Ishikawa (cell line): Measurements from ENCODE around the gene AIG1.

Source experiments
- CEBPB ChIP-seq: IDR thresholded peaks from 2 replicates; pipeline ENCODE4 v1.6.1; 2012
- CREB1 ChIP-seq: IDR thresholded peaks from 2 replicates; pipeline ENCODE4 v1.6.1; 2012; ENCODE audit warnings: low read depth
- EGR1 ChIP-seq: IDR thresholded peaks from 2 replicates; pipeline ENCODE4 v1.6.1; 2012
- EP300 ChIP-seq: IDR thresholded peaks from 2 replicates; pipeline ENCODE4 v1.6.1; 2012; ENCODE audit warnings: borderline replicate concordance
- FOXM1 ChIP-seq: IDR thresholded peaks from 2 replicates; pipeline ENCODE4 v1.6.1; 2012; ENCODE audit warnings: low read depth, borderline replicate concordance
- NFIC ChIP-seq: IDR thresholded peaks from 2 replicates; pipeline ENCODE4 v1.6.1; 2012
- RAD21 ChIP-seq: IDR thresholded peaks from 2 replicates; pipeline ENCODE4 v1.6.1; 2012; ENCODE audit warnings: low read depth
- TAF1 ChIP-seq: IDR thresholded peaks from 2 replicates; pipeline ENCODE4 v1.6.1; 2012; ENCODE audit warnings: low read depth, mild to moderate bottlenecking
- TEAD4 ChIP-seq: IDR thresholded peaks from 2 replicates; pipeline ENCODE4 v1.6.1; 2012
- YY1 ChIP-seq: IDR thresholded peaks from 2 replicates; pipeline ENCODE4 v1.6.1; 2012; ENCODE audit warnings: low read depth
- ZBTB7A ChIP-seq: IDR thresholded peaks from 2 replicates; pipeline ENCODE4 v1.6.1; 2012; ENCODE audit warnings: low read depth
- TF ChIP-seq, protein P1 (sequence below): IDR thresholded peaks from 2 replicates; pipeline ENCODE4 v1.6.1; 2012
- TF ChIP-seq, protein P2 (sequence below): IDR thresholded peaks from 2 replicates; pipeline ENCODE4 v1.6.1; 2012
- TF ChIP-seq, protein P3 (sequence below): IDR thresholded peaks from 2 replicates; pipeline ENCODE4 v1.6.1; 2012; ENCODE audit warnings: low read depth, mild to moderate bottlenecking

DNA sequence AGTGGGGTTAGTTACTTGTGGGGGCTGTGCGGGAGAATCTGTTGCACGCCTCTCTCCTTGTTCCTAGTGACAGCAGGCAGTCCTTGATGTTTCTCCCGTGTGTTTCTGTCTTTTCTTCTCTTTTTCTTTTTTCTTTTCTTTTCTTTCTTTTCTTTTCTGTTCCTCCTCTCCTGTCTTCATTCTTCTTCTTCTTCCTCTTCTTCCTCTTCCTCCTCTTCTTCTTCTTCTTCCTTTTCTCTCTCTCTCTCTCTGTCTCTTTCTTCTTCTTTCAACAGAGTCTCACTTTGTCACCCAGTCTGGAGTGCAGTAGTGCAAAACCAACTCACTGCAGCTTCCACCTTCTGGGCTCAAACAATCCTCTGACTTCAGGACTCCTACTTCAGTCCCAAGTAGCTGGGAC is 6.8 kb upstream of the AIG1 start:
- TF ChIP-seq, protein P1, sequence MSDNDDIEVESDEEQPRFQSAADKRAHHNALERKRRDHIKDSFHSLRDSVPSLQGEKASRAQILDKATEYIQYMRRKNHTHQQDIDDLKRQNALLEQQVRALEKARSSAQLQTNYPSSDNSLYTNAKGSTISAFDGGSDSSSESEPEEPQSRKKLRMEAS = no peak
- no peak for TF ChIP-seq CEBPB
- TF ChIP-seq, protein P2, sequence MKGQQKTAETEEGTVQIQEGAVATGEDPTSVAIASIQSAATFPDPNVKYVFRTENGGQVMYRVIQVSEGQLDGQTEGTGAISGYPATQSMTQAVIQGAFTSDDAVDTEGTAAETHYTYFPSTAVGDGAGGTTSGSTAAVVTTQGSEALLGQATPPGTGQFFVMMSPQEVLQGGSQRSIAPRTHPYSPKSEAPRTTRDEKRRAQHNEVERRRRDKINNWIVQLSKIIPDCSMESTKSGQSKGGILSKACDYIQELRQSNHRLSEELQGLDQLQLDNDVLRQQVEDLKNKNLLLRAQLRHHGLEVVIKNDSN = no peak
- TF ChIP-seq TAF1 = no peak
- no peak for TF ChIP-seq YY1
- no peak for TF ChIP-seq TEAD4
- no peak for TF ChIP-seq EP300
- TF ChIP-seq, protein P3, sequence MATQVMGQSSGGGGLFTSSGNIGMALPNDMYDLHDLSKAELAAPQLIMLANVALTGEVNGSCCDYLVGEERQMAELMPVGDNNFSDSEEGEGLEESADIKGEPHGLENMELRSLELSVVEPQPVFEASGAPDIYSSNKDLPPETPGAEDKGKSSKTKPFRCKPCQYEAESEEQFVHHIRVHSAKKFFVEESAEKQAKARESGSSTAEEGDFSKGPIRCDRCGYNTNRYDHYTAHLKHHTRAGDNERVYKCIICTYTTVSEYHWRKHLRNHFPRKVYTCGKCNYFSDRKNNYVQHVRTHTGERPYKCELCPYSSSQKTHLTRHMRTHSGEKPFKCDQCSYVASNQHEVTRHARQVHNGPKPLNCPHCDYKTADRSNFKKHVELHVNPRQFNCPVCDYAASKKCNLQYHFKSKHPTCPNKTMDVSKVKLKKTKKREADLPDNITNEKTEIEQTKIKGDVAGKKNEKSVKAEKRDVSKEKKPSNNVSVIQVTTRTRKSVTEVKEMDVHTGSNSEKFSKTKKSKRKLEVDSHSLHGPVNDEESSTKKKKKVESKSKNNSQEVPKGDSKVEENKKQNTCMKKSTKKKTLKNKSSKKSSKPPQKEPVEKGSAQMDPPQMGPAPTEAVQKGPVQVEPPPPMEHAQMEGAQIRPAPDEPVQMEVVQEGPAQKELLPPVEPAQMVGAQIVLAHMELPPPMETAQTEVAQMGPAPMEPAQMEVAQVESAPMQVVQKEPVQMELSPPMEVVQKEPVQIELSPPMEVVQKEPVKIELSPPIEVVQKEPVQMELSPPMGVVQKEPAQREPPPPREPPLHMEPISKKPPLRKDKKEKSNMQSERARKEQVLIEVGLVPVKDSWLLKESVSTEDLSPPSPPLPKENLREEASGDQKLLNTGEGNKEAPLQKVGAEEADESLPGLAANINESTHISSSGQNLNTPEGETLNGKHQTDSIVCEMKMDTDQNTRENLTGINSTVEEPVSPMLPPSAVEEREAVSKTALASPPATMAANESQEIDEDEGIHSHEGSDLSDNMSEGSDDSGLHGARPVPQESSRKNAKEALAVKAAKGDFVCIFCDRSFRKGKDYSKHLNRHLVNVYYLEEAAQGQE = no peak
- TF ChIP-seq RAD21 = no peak
- no peak for TF ChIP-seq CREB1
- no peak for TF ChIP-seq FOXM1
- TF ChIP-seq NFIC = no peak
- TF ChIP-seq ZBTB7A = no peak
- TF ChIP-seq EGR1 = no peak
